H9 (cell line): ENCODE data around the gene PIMREG. TPM values are rescaled to one million over a fixed set of nuclear protein-coding genes. Genes with fewer than 3 reads are reported as not detected.

Source experiments
- DNase-seq: peaks from one replicate; pipeline ENCODE4 v3.0.0-alpha.2; 2017
- H2AFZ ChIP-seq: one replicate; pipeline ENCODE4 v1.6.1; 2013; ENCODE audit warnings: mild to moderate bottlenecking, low read length, control low read depth, moderate library complexity
- H2AK5ac ChIP-seq: 2 replicates; pipeline ENCODE4 v1.6.1; 2013; ENCODE audit warnings: low read length, control low read depth, mixed read lengths; ENCODE audit not compliant: insufficient read length
- H2BK120ac ChIP-seq: one replicate; pipeline ENCODE4 v1.6.1; 2013; ENCODE audit warnings: low read depth, mild to moderate bottlenecking, low read length, control low read depth, inconsistent platforms; ENCODE audit not compliant: poor library complexity, severe bottlenecking
- H2BK12ac ChIP-seq: 2 replicates; pipeline ENCODE4 v1.6.1; 2013; ENCODE audit warnings: low read length, control low read depth, mixed read lengths, low read depth; ENCODE audit not compliant: insufficient read length
- H2BK15ac ChIP-seq: 2 replicates; pipeline ENCODE4 v1.6.1; 2013; ENCODE audit warnings: low read depth, low read length, control low read depth
- H2BK20ac ChIP-seq: one replicate; pipeline ENCODE4 v1.6.1; 2013; ENCODE audit warnings: low read depth, mild to moderate bottlenecking, low read length, control low read depth, inconsistent platforms; ENCODE audit not compliant: poor library complexity, severe bottlenecking
- H2BK5ac ChIP-seq: 2 replicates; pipeline ENCODE4 v1.6.1; 2013; ENCODE audit warnings: low read length, control low read depth, mixed read lengths; ENCODE audit not compliant: insufficient read length
- H3K14ac ChIP-seq: 2 replicates; pipeline ENCODE4 v1.6.1; 2013; ENCODE audit warnings: low read length, control low read depth; ENCODE audit not compliant: insufficient read depth
- H3K18ac ChIP-seq: 2 replicates; pipeline ENCODE4 v1.6.1; 2013; ENCODE audit warnings: low read depth, mild to moderate bottlenecking, mixed read lengths, low read length, control low read depth; ENCODE audit not compliant: insufficient read length
- H3K23ac ChIP-seq: 2 replicates; pipeline ENCODE4 v1.6.1; 2013; ENCODE audit warnings: low read length, control low read depth, mixed read lengths, low read depth; ENCODE audit not compliant: insufficient read length
- H3K23me2 ChIP-seq: 2 replicates; pipeline ENCODE4 v1.6.1; 2013; ENCODE audit warnings: low read depth, mild to moderate bottlenecking, mixed read lengths, low read length, control low read depth; ENCODE audit not compliant: insufficient read length, poor library complexity, severe bottlenecking
- H3K27ac ChIP-seq: 2 replicates; pipeline ENCODE4 v1.5.1; 2013; ENCODE audit warnings: low read length, control low read depth, mixed read lengths, low read depth; ENCODE audit not compliant: insufficient read length
- H3K27me3 ChIP-seq: 2 replicates; pipeline ENCODE4 v1.6.1; 2013; ENCODE audit warnings: low read length, control low read depth, inconsistent platforms; ENCODE audit not compliant: insufficient read depth
- H3K4ac ChIP-seq: 2 replicates; pipeline ENCODE4 v1.6.1; 2013; ENCODE audit warnings: low read depth, mild to moderate bottlenecking, control low read depth, inconsistent platforms, low read length, moderate library complexity
- H3K4me1 ChIP-seq: 2 replicates; pipeline ENCODE4 v1.6.1; 2013; ENCODE audit warnings: low read length, control low read depth, inconsistent platforms; ENCODE audit not compliant: insufficient read depth
- H3K4me2 ChIP-seq: 2 replicates; pipeline ENCODE4 v1.6.1; 2013; ENCODE audit warnings: low read length, control low read depth, mixed read lengths; ENCODE audit not compliant: insufficient read length, insufficient read depth
- H3K56ac ChIP-seq: 2 replicates; pipeline ENCODE4 v1.6.1; 2013; ENCODE audit warnings: low read depth, mild to moderate bottlenecking, mixed read lengths, low read length, control low read depth; ENCODE audit not compliant: insufficient read length
- H3K79me1 ChIP-seq: 2 replicates; pipeline ENCODE4 v1.6.1; 2013; ENCODE audit warnings: low read depth, mild to moderate bottlenecking, moderate library complexity, low read length, control low read depth, inconsistent platforms; ENCODE audit not compliant: insufficient read depth, poor library complexity, severe bottlenecking
- H3K79me2 ChIP-seq: 2 replicates; pipeline ENCODE4 v1.6.1; 2013; ENCODE audit warnings: low read length, control low read depth, inconsistent platforms; ENCODE audit not compliant: insufficient read depth
- H3K9ac ChIP-seq: 2 replicates; pipeline ENCODE4 v1.6.1; 2013; ENCODE audit warnings: low read length, control low read depth, mixed read lengths; ENCODE audit not compliant: insufficient read length; ENCODE audit errors: extremely low read depth
- H3K9me3 ChIP-seq: one replicate; pipeline ENCODE4 v1.6.1; 2013; ENCODE audit warnings: low read depth, low read length, inconsistent platforms; ENCODE audit not compliant: control insufficient read depth
- H3T11ph ChIP-seq: one replicate; pipeline ENCODE4 v1.6.1; 2013; ENCODE audit warnings: mild to moderate bottlenecking, low read length, control low read depth, inconsistent platforms
- H4K20me1 ChIP-seq: one replicate; pipeline ENCODE4 v1.6.1; 2013; ENCODE audit not compliant: control insufficient read depth, insufficient read length, insufficient read depth
- H4K5ac ChIP-seq: 2 replicates; pipeline ENCODE4 v1.6.1; 2013; ENCODE audit warnings: low read depth, mild to moderate bottlenecking, mixed read lengths, low read length, control low read depth; ENCODE audit not compliant: insufficient read length
- H4K8ac ChIP-seq: replicated peaks from 2 replicates; pipeline ENCODE4 v1.6.1; 2013; ENCODE audit warnings: low read length, control low read depth, mixed read lengths, low read depth; ENCODE audit not compliant: insufficient read length
- H4K91ac ChIP-seq: 2 replicates; pipeline ENCODE4 v1.6.1; 2013; ENCODE audit warnings: low read depth, mild to moderate bottlenecking, moderate library complexity, mixed read lengths, low read length, control low read depth; ENCODE audit not compliant: insufficient read length
- H3K27ac Mint-ChIP-seq, 3 experiments: 2 replicates in 2 of 3; 3 replicates in 1 of 3; pipeline ENCODE4 v1.8.0; 2020 to 2021; ENCODE audit warnings: mixed read lengths in 3 of 3, mild to moderate bottlenecking in 1 of 3, moderate library complexity in 1 of 3
- H3K27me3 Mint-ChIP-seq: 2 replicates; pipeline ENCODE4 v1.8.0; 2021; ENCODE audit warnings: low read depth, mild to moderate bottlenecking, moderate library complexity, mixed read lengths
- H3K36me3 Mint-ChIP-seq, 3 experiments: 2 replicates in 2 of 3; 3 replicates in 1 of 3; pipeline ENCODE4 v1.8.0; 2020 to 2021; ENCODE audit warnings: low read depth in 3 of 3, mixed read lengths in 3 of 3; ENCODE audit not compliant: insufficient read depth in 1 of 3
- H3K4me1 Mint-ChIP-seq, 2 experiments: 2 replicates each; pipeline ENCODE4 v1.8.0; 2020; ENCODE audit warnings: mixed read lengths in 2 of 2
- H3K4me3 Mint-ChIP-seq, 2 experiments: 2 replicates in 1 of 2; 3 replicates in 1 of 2; pipeline ENCODE4 v1.8.0; 2020 to 2021; ENCODE audit warnings: mild to moderate bottlenecking in 2 of 2, mixed read lengths in 2 of 2, moderate library complexity in 1 of 2
- H3K9me3 Mint-ChIP-seq, 2 experiments: 2 replicates in 1 of 2; 3 replicates in 1 of 2; pipeline ENCODE4 v1.8.0; 2020; ENCODE audit warnings: mild to moderate bottlenecking in 2 of 2, mixed read lengths in 2 of 2, moderate library complexity in 1 of 2
- CTCF ChIP-seq: fragments of 200-600 bp; sonication (generic); conservative IDR thresholded peaks from 3 replicates; pipeline ENCODE4 v1.8.0; 2021; ENCODE audit warnings: antibody characterized with exemption, mild to moderate bottlenecking
- WGBS: extraction: QIAGEN DNeasy Blood & Tissue Kit; methylation state at CpG from one replicate; pipeline ENCODE4 v1.1.7; 2013; ENCODE audit warnings: missing lambda C conversion rate, low lambda C conversion rate, mixed read lengths; ENCODE audit not compliant: insufficient read length; ENCODE audit errors: extremely low coverage; 5-methylcytosine and 5-hydroxymethylcytosine counted together
- total RNA-seq: library from RNA; stranded (reverse); gene quantifications from 2 replicates; pipeline ENCODE4 v1.2.1, GENCODE V29; 2021

PIMREG gene
- total RNA-seq, 1 experiment from 2014 or later: 91.6 TPM

- Histone ChIP-seq H3K9me3 (no peaks in the 10 kb centered on the region), H2BK120ac (no peak within 1 kb of the TSS), H2BK5ac (no peak within 1 kb of the TSS), H3K27me3 (no peaks in the 10 kb centered on the region), H2BK20ac (no peak within 1 kb of the TSS), H3K27ac (no peak within 1 kb of the TSS), H3T11ph (no peak within 1 kb of the TSS), H4K20me1 (no peaks in the 10 kb centered on the region), H2AK5ac (no peak within 1 kb of the TSS), H2BK15ac (no peak within 1 kb of the TSS), H3K79me1 (no peaks in the 10 kb centered on the region), H4K8ac (no peak within 1 kb of the TSS), H3K23ac (no peak within 1 kb of the TSS), H3K18ac (no peak within 1 kb of the TSS), H2BK12ac (no peak within 1 kb of the TSS), H4K91ac (no peak within 1 kb of the TSS), H3K56ac (no peak within 1 kb of the TSS), H3K79me2 (no peaks in the 10 kb centered on the region), H2AFZ (no peak within 1 kb of the TSS), H3K14ac (no peak within 1 kb of the TSS), H3K23me2 (no peaks in the 10 kb centered on the region), H3K4me1 (peaks cover 3% of the 10 kb centered on the region; the same call in 1 of the 2 replicates), H3K4ac (no peak within 1 kb of the TSS), H4K5ac (no peak within 1 kb of the TSS), H3K9ac (no peak within 1 kb of the TSS), H3K4me2 (no peak within 1 kb of the TSS)
- TF ChIP-seq CTCF: no peak
- Mint-ChIP-seq H3K27me3 (peaks cover 3% of the 10 kb centered on the region), H3K4me3 (no peak within 1 kb of the TSS), H3K27ac (peak within 1 kb of the TSS; percentile 15 to 63 (median 53); a peak in 2 of 7 replicates), H3K9me3 (peaks cover 10 to 18% of the 10 kb centered on the region in 2 experiments), H3K36me3 (peaks cover 8 to 21% (median 11%) of the 10 kb centered on the region in 3 experiments; a peak in 6 of 7 replicates), H3K4me1 (peaks cover 37 to 47% of the 10 kb centered on the region in 2 experiments)
- no CpG with 5 or more reads among the region's 16 CpGs for WGBS
- peak; percentile 55 for DNase-seq
Observed at GRCh38 chr17:6435051-6435450, 9.2 kb upstream of the PIMREG start, which contains the start of gene AIPL1. Gene AIPL1 (minus strand): TSS chr17:6435121. CDS start chr17:6435104, 17 bp downstream.
